SK-N-SH (cell line): Measurements from ENCODE around the gene PDK2. TPM values are rescaled to one million over a fixed set of nuclear protein-coding genes. Genes with fewer than 3 reads are reported as not detected.

ENCODE experiments used
- CTCF ChIA-PET: fragments of 300-600, 350-600 bp; formaldehyde crosslinking; extraction: SDS; loops from one replicate; lab custom pipeline; 2021; lab: Yijun Ruan, JAX
- POLR2A ChIA-PET: fragments of 350-600 bp; sonication (Branson Sonifier 250); formaldehyde crosslinking; extraction: SDS; loops from one replicate; lab custom pipeline; 2020; ENCODE audit warnings: antibody characterized with exemption, inconsistent platforms; lab: Yijun Ruan, JAX
- DNase-seq: peaks from one replicate; pipeline ENCODE4 v3.0.0; 2012
- H2AFZ ChIP-seq: fragments of 200-600 bp; sonication (generic); 2 replicates; pipeline ENCODE4 v1.8.1; 2016; ENCODE audit warnings: antibody characterized with exemption, mild to moderate bottlenecking, low read depth
- H3F3A ChIP-seq: fragments of 200-600 bp; sonication (generic); replicated peaks from 2 replicates; pipeline ENCODE3; 2016; ENCODE audit warnings: antibody characterized with exemption, mild to moderate bottlenecking; ENCODE audit not compliant: insufficient read depth
- H3K27ac ChIP-seq, 2 experiments: fragments of 200-500 bp in 1 of 2; fragments of 200-600 bp in 1 of 2; sonication (Bioruptor generic) in 1 of 2; sonication (generic), shearing (Covaris generic) in 1 of 2; 2 replicates each; pipeline versions ENCODE4 v1.5.1 to v1.6.1; 2014 to 2016; ENCODE audit warnings: low read depth in 2 of 2, inconsistent platforms in 1 of 2, low read length in 1 of 2, mild to moderate bottlenecking in 1 of 2, mixed read lengths in 1 of 2
- H3K27me3 ChIP-seq: fragments of 200-600 bp; sonication (generic), shearing (Covaris generic); 2 replicates; pipeline ENCODE4 v1.6.1; 2016; ENCODE audit warnings: mixed run types; ENCODE audit not compliant: insufficient read depth
- H3K36me3 ChIP-seq, 2 experiments: fragments of 200-500 bp in 1 of 2; fragments of 200-600 bp in 1 of 2; sonication (Bioruptor generic) in 1 of 2; sonication (generic) in 1 of 2; replicated peaks in 1 of 2; 2 replicates each; pipeline versions ENCODE3 to v1.5.1; 2014 to 2016; ENCODE audit warnings: low read length in 1 of 2, mild to moderate bottlenecking in 1 of 2; ENCODE audit not compliant: insufficient read depth in 2 of 2, control insufficient read depth in 1 of 2
- H3K4me1 ChIP-seq, 2 experiments: fragments of 200-500 bp in 1 of 2; fragments of 200-600 bp in 1 of 2; sonication (Bioruptor generic) in 1 of 2; sonication (generic), shearing (Covaris generic) in 1 of 2; 2 replicates each; pipeline versions ENCODE4 v1.5.1 to v1.6.1; 2014 to 2016; ENCODE audit warnings: low read depth in 1 of 2, low read length in 1 of 2, mixed run types in 1 of 2; ENCODE audit not compliant: insufficient read depth in 2 of 2, control insufficient read depth in 1 of 2
- H3K4me2 ChIP-seq: fragments of 200-600 bp; sonication (generic), shearing (Covaris generic); 2 replicates; pipeline ENCODE4 v1.6.1; 2017; ENCODE audit warnings: mixed run types
- H3K4me3 ChIP-seq, 2 experiments: fragments of 200-500 bp in 1 of 2; fragments of 200-600 bp in 1 of 2; sonication (Bioruptor generic) in 1 of 2; sonication (generic), shearing (Covaris generic) in 1 of 2; 2 replicates each; pipeline versions ENCODE4 v1.5.1 to v1.8.1; 2014 to 2016; ENCODE audit warnings: low read depth in 2 of 2, inconsistent platforms in 1 of 2, low read length in 1 of 2, mild to moderate bottlenecking in 1 of 2, mixed read lengths in 1 of 2, moderate library complexity in 1 of 2
- H3K79me2 ChIP-seq: fragments of 200-600 bp; sonication (generic); 2 replicates; pipeline ENCODE4 v1.8.1; 2017; ENCODE audit warnings: mild to moderate bottlenecking; ENCODE audit not compliant: insufficient read depth
- H3K9ac ChIP-seq: fragments of 200-600 bp; sonication (generic); 2 replicates; pipeline ENCODE4 v1.6.1; 2017; ENCODE audit warnings: mixed run types
- H3K9me2 ChIP-seq: fragments of 200-600 bp; sonication (generic); 2 replicates; pipeline ENCODE4 v1.6.1; 2017; ENCODE audit warnings: mixed run types
- H3K9me3 ChIP-seq: fragments of 200-600 bp; sonication (generic); 2 replicates; pipeline ENCODE4 v1.6.1; 2017; ENCODE audit warnings: mixed run types, mild to moderate bottlenecking, moderate library complexity
- H4K20me1 ChIP-seq: fragments of 200-600 bp; sonication (generic); 2 replicates; pipeline ENCODE4 v1.6.1; 2017; ENCODE audit warnings: mild to moderate bottlenecking, mixed run types; ENCODE audit not compliant: insufficient read depth
- CTCF ChIP-seq: fragments of 200-600 bp; sonication (generic); IDR thresholded peaks from 2 replicates; pipeline ENCODE4 v1.6.1; 2017; ENCODE audit warnings: antibody characterized with exemption, mild to moderate bottlenecking, moderate library complexity
- FOSL2 ChIP-seq: IDR thresholded peaks from 2 replicates; pipeline ENCODE4 v1.4.0; 2012; ENCODE audit warnings: low read depth, mild to moderate bottlenecking, moderate library complexity, borderline replicate concordance
- FOXJ3 ChIP-seq: sonication (generic); formaldehyde crosslinking; IDR thresholded peaks from 2 replicates; pipeline ENCODE4 v1.5.1; 2020; ENCODE audit warnings: mild to moderate bottlenecking, missing genetic modification reagents
- GATA2 ChIP-seq: sonication (generic); formaldehyde crosslinking; IDR thresholded peaks from 2 replicates; pipeline ENCODE4 v1.5.0; 2020; ENCODE audit warnings: mild to moderate bottlenecking, missing genetic modification reagents
- MAX ChIP-seq: IDR thresholded peaks from 2 replicates; pipeline ENCODE4 v1.4.0; 2012; ENCODE audit warnings: low read depth
- MXI1 ChIP-seq: IDR thresholded peaks from 2 replicates; pipeline ENCODE4 v1.6.1; 2012; ENCODE audit warnings: mild to moderate bottlenecking, low read depth, low read length, improper control_type of control experiment
- POLR2AphosphoS5 ChIP-seq: IDR thresholded peaks from 2 replicates; pipeline ENCODE4 v1.6.1; 2012; ENCODE audit warnings: low read depth, low read length
- RAD21 ChIP-seq: IDR thresholded peaks from 2 replicates; pipeline ENCODE4 v1.6.1; 2012; ENCODE audit warnings: mild to moderate bottlenecking, low read length
- RCOR1 ChIP-seq: fragments of 150-350 bp; IDR thresholded peaks from 2 replicates; pipeline ENCODE4 v1.6.1; 2017; ENCODE audit warnings: antibody characterized with exemption, low read length
- REST ChIP-seq: IDR thresholded peaks from 2 replicates; pipeline ENCODE4 v1.6.1; 2012; ENCODE audit warnings: mild to moderate bottlenecking, low read depth, low read length, moderate library complexity
- SIN3A ChIP-seq: IDR thresholded peaks from 2 replicates; pipeline ENCODE4 v1.6.1; 2012; ENCODE audit warnings: low read depth, mild to moderate bottlenecking, low read length, moderate library complexity, borderline replicate concordance
- SMC3 ChIP-seq: IDR thresholded peaks from 2 replicates; pipeline ENCODE4 v1.6.1; 2012; ENCODE audit warnings: low read depth, low read length, improper control_type of control experiment
- TAF1 ChIP-seq: IDR thresholded peaks from 2 replicates; pipeline ENCODE4 v1.6.1; 2012; ENCODE audit warnings: low read depth, mild to moderate bottlenecking, low read length, moderate library complexity, borderline replicate concordance
- TEAD4 ChIP-seq: IDR thresholded peaks from 2 replicates; pipeline ENCODE4 v1.4.0; 2012; ENCODE audit warnings: mild to moderate bottlenecking, borderline replicate concordance; ENCODE audit not compliant: insufficient read depth
- USF1 ChIP-seq: IDR thresholded peaks from 2 replicates; pipeline ENCODE4 v1.4.0; 2012; ENCODE audit warnings: low read depth, borderline replicate concordance
- WGBS: methylation state at CpG from one replicate; pipeline ENCODE4 v1.1.6; 2017; ENCODE audit warnings: low lambda C conversion rate; 5-methylcytosine and 5-hydroxymethylcytosine counted together
- polyA plus RNA-seq, 3 experiments: library from polyadenylated mRNA; depleted of rRNA; stranded (reverse); fragments of >200 nt; gene quantifications; 2 replicates each; pipeline ENCODE4 v1.2.3, GENCODE V29; 2012

PDK2 gene
- polyA plus RNA-seq, 1 of the 3 experiments (the other 2 are of a cell fraction): 124 TPM

- POLR2A ChIA-PET: interaction anchor here (0.7 to 1.4 kb wide), 2 partner anchors 47 to 63 kb away, joined by 3 to 5 read pairs; no protein-coding TSS in a partner anchor
- peak; percentile 79 for DNase-seq
These were observed 19.8 kb downstream of the PDK2 start for GRCh38 chr17:50114849-50115357.

DNA sequence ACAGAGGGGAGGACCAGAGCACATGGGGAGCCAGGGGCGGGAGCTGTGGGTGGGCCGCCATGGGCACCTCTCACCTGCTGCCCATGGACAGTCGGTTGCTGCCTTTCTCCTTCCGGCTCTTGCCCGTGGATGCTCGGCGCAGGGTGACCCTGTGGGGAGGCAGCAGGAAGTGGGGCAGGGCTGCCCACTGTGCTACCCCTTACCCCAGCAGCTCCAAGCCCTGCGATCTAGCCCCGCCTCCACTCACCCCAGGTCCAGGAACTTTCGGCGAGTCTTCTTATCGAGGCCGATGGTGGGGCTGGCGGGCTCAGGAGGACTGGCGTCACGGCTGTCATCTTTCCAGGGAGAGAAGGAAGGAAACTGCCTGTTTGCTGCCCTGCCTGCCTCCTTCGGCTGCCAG, 20.6 kb downstream of the PDK2 start:
- Histone ChIP-seq H3K9ac (no peak overlapping the region), H3K4me1 (peaks cover 0 to 20% of the 10 kb centered on the region in 2 experiments; a peak in 1 of 4 replicates), H3K4me2 (no peak overlapping the region), H3K27ac (no peak overlapping the region), H2AFZ (no peak overlapping the region), H4K20me1 (no peaks in the 10 kb centered on the region), H3K9me3 (no peaks in the 10 kb centered on the region), H3K27me3 (no peaks in the 10 kb centered on the region), H3K36me3 (peaks cover 0 to 1% of the 10 kb centered on the region in 2 experiments), H3K4me3 (no peak overlapping the region), H3K79me2 (no peaks in the 10 kb centered on the region), H3K9me2 (no peaks in the 10 kb centered on the region), H3F3A (no peaks in the 10 kb centered on the region)
- ChIA-PET POLR2A (interaction anchor here (0.7 kb wide), 1 partner anchor 62 kb away, joined by 3 read pairs; no protein-coding TSS in a partner anchor), CTCF (interaction anchor here (0.7 to 16.3 kb wide), 15 partner anchors 12 to 264 kb away, joined by 3 to 297 read pairs (median 8); partner anchors contain the start of genes COL1A1, ITGA3, PDK2 and PPP1R9B)
- DNase-seq: no peak
- 98% methylated on average over 16 of the region's 17 CpGs for WGBS
- TF ChIP-seq FOSL2: no peak
- TF ChIP-seq POLR2AphosphoS5: no peak
- TF ChIP-seq MAX: no peak
- no peak for TF ChIP-seq TEAD4
- no peak for TF ChIP-seq RCOR1
- TF ChIP-seq TAF1: no peak
- no peak for TF ChIP-seq GATA2 (CRISPR knock-in tag)
- no peak for TF ChIP-seq REST
- TF ChIP-seq SIN3A: no peak
- TF ChIP-seq MXI1: no peak

More at GRCh38 chr17:50114849-50115357, 19.8 kb downstream of the PDK2 start:
- Histone ChIP-seq H4K20me1 (no peaks in the 10 kb centered on the region), H3K79me2 (no peaks in the 10 kb centered on the region), H3K4me2 (no peak overlapping the region), H2AFZ (no peak overlapping the region), H3K9ac (no peak overlapping the region), H3K4me3 (no peak overlapping the region), H3K36me3 (peaks cover 0 to 9% of the 10 kb centered on the region in 2 experiments), H3K27me3 (no peaks in the 10 kb centered on the region), H3F3A (no peaks in the 10 kb centered on the region), H3K9me3 (no peaks in the 10 kb centered on the region), H3K4me1 (peaks cover 0 to 24% of the 10 kb centered on the region in 2 experiments; a peak in 1 of 4 replicates), H3K9me2 (no peaks in the 10 kb centered on the region), H3K27ac (no peak overlapping the region)
- WGBS: 41% methylated on average over 6 of the region's 6 CpGs
- no peak for TF ChIP-seq FOXJ3 (CRISPR knock-in tag)
- TF ChIP-seq USF1: no peak
- TF ChIP-seq SMC3: peak; percentile 60
- TF ChIP-seq RAD21: peak; percentile 75
- TF ChIP-seq CTCF: peak; percentile 93
- CTCF ChIA-PET: interaction anchor here (0.6 to 16.3 kb wide), 25 partner anchors 13 to 247 kb away, joined by 3 to 297 read pairs (median 5); partner anchors contain the start of genes COL1A1, PDK2, PPP1R9B and SAMD14
